ENCODE measurements around the gene BLOC1S6.

- TF ChIP-seq POLR2AphosphoS5 (IDR thresholded peaks at IDR 0.05; ENCODE audit: low read depth, low read length) (no peak), POLR2A (IDR thresholded peaks at IDR 0.05; ENCODE audit: low read depth, low read length) (no peak)
Observed at GRCh38 chr15:45646220-45646619, 59.0 kb downstream of the BLOC1S6 start.
